HepG2 (cell line): ENCODE measurements around the gene PCNX4. TPM values are rescaled to one million over a fixed set of nuclear protein-coding genes. Genes with fewer than 3 reads are reported as not detected.

Source experiments
- ARID4A ChIP-seq: sonication (generic); formaldehyde crosslinking; IDR thresholded peaks from 2 replicates; pipeline ENCODE4 v1.5.0; 2020; ENCODE audit warnings: mild to moderate bottlenecking, missing genetic modification reagents, borderline replicate concordance
- BHLHE40 ChIP-seq: IDR thresholded peaks from 2 replicates; pipeline ENCODE4 v1.6.1; 2011; ENCODE audit warnings: low read length, improper control_type of control experiment
- IKZF5 ChIP-seq: IDR thresholded peaks from 2 replicates; pipeline ENCODE4 v1.6.1; 2018; ENCODE audit warnings: missing genetic modification reagents, mild to moderate bottlenecking, missing compliant biosample characterization
- NFYB ChIP-seq: sonication (generic); formaldehyde crosslinking; IDR thresholded peaks from 2 replicates; pipeline ENCODE4 v1.4.0; 2020; ENCODE audit warnings: missing genetic modification reagents
- PLRG1 ChIP-seq: fragments of 450-650 bp; conservative IDR thresholded peaks from 2 replicates; pipeline ENCODE4 v1.6.1; 2016
- SMAD3 ChIP-seq: sonication (generic); formaldehyde crosslinking; IDR thresholded peaks from 2 replicates; pipeline ENCODE4 v1.4.0; 2020; ENCODE audit warnings: missing genetic modification reagents
- SOX13 ChIP-seq, 3 experiments: fragments of 450-650 bp in 1 of 3; sonication (generic) in 1 of 3; formaldehyde crosslinking in 1 of 3; IDR thresholded peaks in 2 of 3; conservative IDR thresholded peaks in 1 of 3; 2 replicates each; pipeline versions ENCODE4 v1.5.0 to v1.6.1; 2016 to 2020; ENCODE audit warnings: antibody characterized with exemption in 1 of 3, mild to moderate bottlenecking in 1 of 3, missing compliant biosample characterization in 1 of 3, missing genetic modification reagents in 1 of 3, moderate library complexity in 1 of 3
- STAT5B ChIP-seq: sonication (generic); formaldehyde crosslinking; IDR thresholded peaks from 2 replicates; pipeline ENCODE4 v1.4.0; 2020; ENCODE audit warnings: missing genetic modification reagents
- ZEB1 ChIP-seq: IDR thresholded peaks from 2 replicates; pipeline ENCODE4 v1.6.1; 2012; ENCODE audit warnings: mild to moderate bottlenecking, low read depth, inconsistent platforms; ENCODE audit not compliant: insufficient replicate concordance
- ZNF235 ChIP-seq: sonication (generic); formaldehyde crosslinking; IDR thresholded peaks from 2 replicates; pipeline ENCODE4 v1.8.1; 2023; ENCODE audit warnings: mild to moderate bottlenecking, missing genetic modification reagents, borderline replicate concordance
- ZNF687 ChIP-seq: sonication (generic); formaldehyde crosslinking; IDR thresholded peaks from 2 replicates; pipeline ENCODE4 v1.5.1; 2020; ENCODE audit warnings: mild to moderate bottlenecking, missing genetic modification reagents, moderate library complexity
- ZNF816 ChIP-seq: sonication (generic); formaldehyde crosslinking; IDR thresholded peaks from 2 replicates; pipeline ENCODE4 v1.8.0; 2022; ENCODE audit warnings: missing genetic modification reagents, mild to moderate bottlenecking, borderline replicate concordance
- polyA plus RNA-seq, 8 experiments: library from polyadenylated mRNA; depleted of rRNA in 3 of 8; stranded (reverse) in 7 of 8; unstranded in 1 of 8; fragments of >200 nt; fragmentation: Illumina TruSeq in 4 of 8; extraction: Trizol in 4 of 8; gene quantifications; 2 replicates each; pipeline versions ENCODE4 v1.2.1 to v1.2.3, GENCODE V29; 2011 to 2016; ENCODE audit warnings: low read depth in 4 of 8, missing spikeins in 1 of 8, mixed read lengths in 1 of 8; ENCODE audit not compliant: insufficient read depth in 1 of 8
- total RNA-seq, 5 experiments: library from RNA; depleted of rRNA; stranded (reverse); fragments of >200 nt; fragmentation: Illumina TruSeq; extraction: Trizol; gene quantifications; 2 replicates each; pipeline ENCODE4 v1.2.3, GENCODE V29; 2016; ENCODE audit warnings: low read depth in 1 of 5
- TF ChIP-seq, protein P1 (sequence below): sonication (generic); formaldehyde crosslinking; IDR thresholded peaks from 2 replicates; pipeline ENCODE4 v1.5.0; 2020; ENCODE audit warnings: mild to moderate bottlenecking, missing genetic modification reagents

The PCNX4 gene
- total and polyA plus RNA-seq, 2 of the 13 experiments (the other 11 are each of a cell fraction or from before 2014, with no cell fraction given): 28.6 to 43.0 TPM

DNA sequence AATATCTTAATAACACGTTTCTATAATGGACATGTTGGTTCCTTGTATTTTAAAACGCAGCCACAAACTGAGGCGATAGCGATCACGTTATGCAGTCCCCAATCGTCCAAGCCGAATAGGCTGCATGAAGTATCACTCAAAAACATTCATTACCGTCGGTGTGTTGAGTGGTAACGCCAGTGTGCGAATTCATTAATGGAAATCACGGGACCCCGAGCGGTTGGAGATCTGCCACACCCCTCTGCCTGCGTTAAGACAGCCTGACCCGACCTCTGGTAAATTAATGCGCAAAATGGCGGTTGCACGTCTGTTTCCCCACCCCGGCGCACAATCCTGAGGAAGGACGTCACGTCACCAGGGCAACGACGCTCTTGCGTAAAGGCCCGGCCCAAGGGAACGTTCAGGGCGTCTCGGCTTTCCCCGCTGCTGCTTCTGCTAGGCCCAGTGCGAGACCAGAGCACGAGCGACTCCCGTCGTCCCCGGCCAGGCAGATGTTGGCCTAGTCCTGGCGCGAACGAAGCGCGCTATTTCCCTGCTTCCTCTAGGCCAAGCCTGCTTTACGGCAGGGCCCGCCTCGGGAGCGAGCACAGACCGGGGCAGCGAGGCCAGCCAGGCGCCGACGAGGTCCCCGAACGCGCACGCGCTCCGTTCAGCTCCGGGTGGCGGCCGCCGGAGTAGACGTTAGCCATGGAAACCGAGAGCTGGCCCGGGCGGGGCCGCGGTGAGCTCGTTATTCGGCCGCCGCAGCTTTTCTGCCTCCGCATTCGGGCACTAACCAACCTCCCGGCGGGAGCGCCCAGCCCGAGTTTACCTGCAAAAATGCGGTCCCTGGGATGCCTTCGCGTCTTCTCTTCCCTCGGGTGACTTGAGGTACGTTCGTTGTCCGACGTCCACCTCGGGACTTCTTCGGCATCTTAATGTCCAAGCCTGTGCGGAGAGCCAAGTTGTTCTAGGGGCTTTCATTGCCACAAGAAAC is at the start of gene PCNX4 (continued):
- TF ChIP-seq, protein P1, sequence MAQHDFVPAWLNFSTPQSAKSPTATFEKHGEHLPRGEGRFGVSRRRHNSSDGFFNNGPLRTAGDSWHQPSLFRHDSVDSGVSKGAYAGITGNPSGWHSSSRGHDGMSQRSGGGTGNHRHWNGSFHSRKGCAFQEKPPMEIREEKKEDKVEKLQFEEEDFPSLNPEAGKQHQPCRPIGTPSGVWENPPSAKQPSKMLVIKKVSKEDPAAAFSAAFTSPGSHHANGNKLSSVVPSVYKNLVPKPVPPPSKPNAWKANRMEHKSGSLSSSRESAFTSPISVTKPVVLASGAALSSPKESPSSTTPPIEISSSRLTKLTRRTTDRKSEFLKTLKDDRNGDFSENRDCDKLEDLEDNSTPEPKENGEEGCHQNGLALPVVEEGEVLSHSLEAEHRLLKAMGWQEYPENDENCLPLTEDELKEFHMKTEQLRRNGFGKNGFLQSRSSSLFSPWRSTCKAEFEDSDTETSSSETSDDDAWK (CRISPR knock-in tag): no peak
- peak; percentile 59 for TF ChIP-seq SMAD3
- no peak for TF ChIP-seq STAT5B (CRISPR knock-in tag)
- peak; percentile 95; the same call in 1 of the 2 replicates for TF ChIP-seq ARID4A (CRISPR knock-in tag)
- TF ChIP-seq IKZF5 (CRISPR knock-in tag): peak; percentile 91
- TF ChIP-seq PLRG1: no peak
- peak; percentile 100 for TF ChIP-seq ZNF687
- peak; percentile 74; the same call in 1 of the 2 replicates for TF ChIP-seq ZNF816 (CRISPR knock-in tag)
- TF ChIP-seq ZNF235 (CRISPR knock-in tag): no peak; the same call in 1 of the 2 replicates
- TF ChIP-seq NFYB (CRISPR knock-in tag): peak; percentile 49; the same call in 1 of the 2 replicates
- no peak for TF ChIP-seq ZEB1
- peak; percentile 65 for TF ChIP-seq BHLHE40
- TF ChIP-seq SOX13 (IDR thresholded peaks at IDR 0.05): no peak
- peak in 1 of 2 experiments; percentile 54; a peak in 2 of 4 replicates for TF ChIP-seq SOX13 (CRISPR knock-in tag; conservative IDR thresholded peaks at IDR 0.05 in 1 of 2, IDR thresholded peaks at IDR 0.05 in 1 of 2)
